HepG2 (cell line): ENCODE data around the gene FAM156A. TPM values are rescaled to one million over a fixed set of nuclear protein-coding genes. Genes with fewer than 3 reads are reported as not detected.

ENCODE experiments used
- CTCF ChIP-seq: sonication (generic); formaldehyde crosslinking; IDR thresholded peaks from 2 replicates; pipeline ENCODE4 v1.5.0; 2020; ENCODE audit warnings: mild to moderate bottlenecking, missing genetic modification reagents, moderate library complexity
- ELK4 ChIP-seq: sonication (generic); formaldehyde crosslinking; IDR thresholded peaks from 2 replicates; pipeline ENCODE4 v1.9.0; 2021; ENCODE audit warnings: missing genetic modification reagents, borderline replicate concordance
- GATAD1 ChIP-seq: IDR thresholded peaks from 2 replicates; pipeline ENCODE4 v1.6.1; 2016; ENCODE audit warnings: missing genetic modification reagents, missing compliant biosample characterization
- SPEN ChIP-seq: sonication (generic); formaldehyde crosslinking; IDR thresholded peaks from 2 replicates; pipeline ENCODE4 v1.5.1; 2020; ENCODE audit warnings: low read depth, mild to moderate bottlenecking, missing genetic modification reagents
- ZHX2 ChIP-seq, 2 experiments: sonication (generic) in 1 of 2; formaldehyde crosslinking in 1 of 2; IDR thresholded peaks; 2 replicates each; pipeline versions ENCODE4 v1.6.1 to v1.9.0; 2014 to 2022; ENCODE audit warnings: antibody characterized with exemption in 1 of 2, borderline replicate concordance in 1 of 2, inconsistent platforms in 1 of 2, low read depth in 1 of 2, missing genetic modification reagents in 1 of 2
- ZNF407 ChIP-seq: sonication (generic); formaldehyde crosslinking; IDR thresholded peaks from one replicate; pipeline ENCODE4 v1.5.1; 2020; ENCODE audit warnings: mild to moderate bottlenecking, missing genetic modification reagents; ENCODE audit errors: not compliant biosample characterization
- ZNF496 ChIP-seq: sonication (generic); formaldehyde crosslinking; IDR thresholded peaks from 2 replicates; pipeline ENCODE4 v1.8.1; 2023; ENCODE audit warnings: mild to moderate bottlenecking, moderate library complexity, missing genetic modification reagents; ENCODE audit not compliant: insufficient replicate concordance
- ZNF850 ChIP-seq: sonication (generic); formaldehyde crosslinking; conservative IDR thresholded peaks from 2 replicates; pipeline ENCODE4 v1.9.0; 2021; ENCODE audit warnings: mild to moderate bottlenecking, missing genetic modification reagents
- polyA plus RNA-seq, 8 experiments: library from polyadenylated mRNA; depleted of rRNA in 3 of 8; stranded (reverse) in 7 of 8; unstranded in 1 of 8; fragments of >200 nt; fragmentation: Illumina TruSeq in 4 of 8; extraction: Trizol in 4 of 8; gene quantifications; 2 replicates each; pipeline versions ENCODE4 v1.2.1 to v1.2.3, GENCODE V29; 2011 to 2016; ENCODE audit warnings: low read depth in 4 of 8, missing spikeins in 1 of 8, mixed read lengths in 1 of 8; ENCODE audit not compliant: insufficient read depth in 1 of 8
- total RNA-seq, 5 experiments: library from RNA; depleted of rRNA; stranded (reverse); fragments of >200 nt; fragmentation: Illumina TruSeq; extraction: Trizol; gene quantifications; 2 replicates each; pipeline ENCODE4 v1.2.3, GENCODE V29; 2016; ENCODE audit warnings: low read depth in 1 of 5

FAM156A gene
- total and polyA plus RNA-seq, 2 of the 13 experiments (the other 11 are each of a cell fraction or from before 2014, with no cell fraction given), result 15.4 to 53.8 TPM

GRCh38 chrX:52995987-52996331 is 37.6 kb upstream of the FAM156A start (continued):
- no peak for TF ChIP-seq ZHX2 (IDR thresholded peaks at IDR 0.05; ENCODE audit: low read depth)
- no peak for TF ChIP-seq ZHX2 (CRISPR knock-in tag; IDR thresholded peaks at IDR 0.05; ENCODE audit: borderline replicate concordance)
- 0 out of 2 replicates have a peak, but pooled peaks have one; percentile 33 for TF ChIP-seq SPEN (CRISPR knock-in tag)
- TF ChIP-seq ZNF496 (CRISPR knock-in tag), result no peak
- TF ChIP-seq CTCF (CRISPR knock-in tag), result no peak
- no peak for TF ChIP-seq GATAD1 (CRISPR knock-in tag)
- TF ChIP-seq ELK4 (CRISPR knock-in tag), result no peak
- no peak for TF ChIP-seq ZNF850 (CRISPR knock-in tag)
- TF ChIP-seq ZNF407 (CRISPR knock-in tag), result no peak
